GM23338 (cell line): ENCODE data around the gene GJA3. TPM values are rescaled to one million over a fixed set of nuclear protein-coding genes. Genes with fewer than 3 reads are reported as not detected.

ENCODE experiments used
- ATAC-seq: fragments of 200-7000 bp; cut with Tn5 transposase; 3 replicates; pipeline ENCODE4 v1.9.1; 2020
- DNase-seq: peaks from one replicate; pipeline ENCODE4 v3.0.0-alpha.2; 2015; ENCODE audit warnings: low spot score
- H2AFZ ChIP-seq: fragments of 200-600 bp; sonication (generic); 2 replicates; pipeline ENCODE4 v1.8.0; 2016; ENCODE audit warnings: antibody characterized with exemption, mild to moderate bottlenecking, moderate library complexity
- H3F3A ChIP-seq: fragments of 200-600 bp; sonication (generic); replicated peaks from 2 replicates; pipeline ENCODE4 v1.8.0; 2017; ENCODE audit warnings: antibody characterized with exemption, mixed run types, low read depth
- H3K27ac ChIP-seq: fragments of 200-600 bp; sonication (generic); 2 replicates; pipeline ENCODE4 v1.6.1; 2016; ENCODE audit warnings: low read depth
- H3K27me3 ChIP-seq: fragments of 200-600 bp; sonication (generic); 2 replicates; pipeline ENCODE4 v1.8.0; 2016; ENCODE audit warnings: mild to moderate bottlenecking, mixed run types, moderate library complexity; ENCODE audit not compliant: insufficient read depth
- H3K36me3 ChIP-seq: fragments of 200-600 bp; sonication (generic); 2 replicates; pipeline ENCODE4 v1.8.0; 2016; ENCODE audit warnings: mild to moderate bottlenecking; ENCODE audit not compliant: insufficient read depth
- H3K4me1 ChIP-seq: fragments of 200-600 bp; sonication (generic); 2 replicates; pipeline ENCODE4 v1.8.0; 2016; ENCODE audit warnings: mild to moderate bottlenecking, moderate library complexity; ENCODE audit not compliant: insufficient read depth
- H3K4me2 ChIP-seq: fragments of 200-600 bp; sonication (generic); 2 replicates; pipeline ENCODE4 v1.7.1; 2017; ENCODE audit warnings: mixed run types
- H3K4me3 ChIP-seq: fragments of 200-600 bp; sonication (generic); 2 replicates; pipeline ENCODE4 v1.6.1; 2016; ENCODE audit warnings: mixed run types
- H3K79me2 ChIP-seq: fragments of 200-600 bp; sonication (generic); replicated peaks from 2 replicates; pipeline ENCODE4 v1.8.0; 2017; ENCODE audit warnings: mild to moderate bottlenecking; ENCODE audit not compliant: insufficient read depth
- H3K9me2 ChIP-seq: fragments of 200-600 bp; sonication (generic); 2 replicates; pipeline ENCODE4 v1.8.0; 2017; ENCODE audit not compliant: insufficient read depth
- H4K20me1 ChIP-seq: fragments of 200-600 bp; sonication (generic); replicated peaks from 2 replicates; pipeline ENCODE4 v1.8.0; 2017; ENCODE audit warnings: mild to moderate bottlenecking; ENCODE audit not compliant: insufficient read depth
- H3K27ac Mint-ChIP-seq: 2 replicates; pipeline ENCODE4 v1.8.0; 2020; ENCODE audit warnings: inconsistent platforms, mild to moderate bottlenecking, moderate library complexity, mixed read lengths
- H3K27me3 Mint-ChIP-seq: 3 replicates; pipeline ENCODE4 v1.8.0; 2022; ENCODE audit warnings: low read depth, mild to moderate bottlenecking, moderate library complexity, mixed read lengths, inconsistent platforms; ENCODE audit not compliant: insufficient read depth, poor library complexity
- H3K36me3 Mint-ChIP-seq: 3 replicates; pipeline ENCODE4 v1.8.0; 2021; ENCODE audit warnings: low read depth, mild to moderate bottlenecking, inconsistent platforms, moderate library complexity, mixed read lengths
- H3K4me1 Mint-ChIP-seq: 3 replicates; pipeline ENCODE4 v1.8.0; 2020; ENCODE audit warnings: mild to moderate bottlenecking, inconsistent platforms, mixed read lengths
- H3K4me3 Mint-ChIP-seq: 3 replicates; pipeline ENCODE4 v1.8.0; 2021; ENCODE audit warnings: moderate library complexity, mild to moderate bottlenecking, inconsistent platforms, mixed read lengths
- H3K9me3 Mint-ChIP-seq: 3 replicates; pipeline ENCODE4 v1.8.0; 2020; ENCODE audit warnings: moderate library complexity, mild to moderate bottlenecking, inconsistent platforms, mixed read lengths
- CREB1 ChIP-seq: fragments of 250-450 bp; sonication (Bioruptor Pico); IDR thresholded peaks from 2 replicates; pipeline ENCODE4 v1.5.0; 2020; ENCODE audit warnings: low read depth, mild to moderate bottlenecking, moderate library complexity
- ETS1 ChIP-seq: IDR thresholded peaks from 2 replicates; pipeline ENCODE4 v1.6.1; 2016; ENCODE audit warnings: antibody characterized with exemption
- EZH2 ChIP-seq: fragments of 200-600 bp; sonication (generic); IDR thresholded peaks from one replicate; pipeline ENCODE4 v1.8.0; 2017; ENCODE audit warnings: antibody characterized with exemption, mild to moderate bottlenecking, low read depth; ENCODE audit not compliant: unreplicated experiment
- JUNB ChIP-seq: IDR thresholded peaks from one replicate; pipeline ENCODE4 v1.6.1; 2016; ENCODE audit warnings: antibody characterized with exemption; ENCODE audit not compliant: unreplicated experiment
- NANOG ChIP-seq: IDR thresholded peaks from 2 replicates; pipeline ENCODE4 v1.6.1; 2016; ENCODE audit warnings: antibody characterized with exemption, borderline replicate concordance
- STAT1 ChIP-seq: IDR thresholded peaks from one replicate; pipeline ENCODE4 v1.6.1; 2016; ENCODE audit warnings: antibody characterized with exemption; ENCODE audit not compliant: unreplicated experiment
- ZNF462 ChIP-seq: fragments of 250-450 bp; sonication (Bioruptor Pico); IDR thresholded peaks from 2 replicates; pipeline ENCODE4 v1.5.0; 2020; ENCODE audit warnings: mild to moderate bottlenecking, moderate library complexity
- polyA plus RNA-seq: library from polyadenylated mRNA; unstranded; fragments of >200 nt; fragmentation: Nextera tagmentation; extraction: Ambion mirVana; gene quantifications from 2 replicates; pipeline ENCODE4 v1.2.1, GENCODE V29; 2016
- total RNA-seq: library from RNA; depleted of rRNA; stranded (reverse); fragments of >200 nt; shearing (Covaris generic); gene quantifications from 2 replicates; pipeline ENCODE4 v1.2.3, GENCODE V29; 2014

The GJA3 gene
- total and polyA plus RNA-seq, 2 experiments from 2014 or later: 0.17 to 0.23 TPM

DNA sequence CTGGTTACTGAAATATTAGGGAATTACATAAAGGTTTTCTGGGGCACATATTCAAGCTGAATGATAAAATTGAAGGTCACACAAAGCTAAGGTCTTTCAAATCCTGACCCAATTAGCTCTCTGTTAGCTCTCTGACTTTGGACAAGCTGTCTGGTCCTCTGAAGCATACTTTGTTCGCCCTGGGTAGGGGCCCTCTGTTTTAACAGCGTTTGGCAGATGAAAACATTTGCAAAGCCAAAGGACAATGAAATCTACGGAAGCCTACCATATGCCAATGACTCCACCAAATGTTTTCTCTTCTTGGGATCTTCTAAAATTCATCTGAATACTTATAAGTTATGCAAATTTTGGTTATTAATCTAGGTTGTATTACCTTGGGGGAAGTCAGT is 14.5 kb upstream of the GJA3 start (continued):
- TF ChIP-seq ZNF462 (CRISPR knock-in tag): no peak
- no peak for TF ChIP-seq NANOG
- TF ChIP-seq STAT1: no peak
- no peak for TF ChIP-seq JUNB
- TF ChIP-seq EZH2: no peak
- no peak for TF ChIP-seq CREB1 (CRISPR knock-in tag)

DNA sequence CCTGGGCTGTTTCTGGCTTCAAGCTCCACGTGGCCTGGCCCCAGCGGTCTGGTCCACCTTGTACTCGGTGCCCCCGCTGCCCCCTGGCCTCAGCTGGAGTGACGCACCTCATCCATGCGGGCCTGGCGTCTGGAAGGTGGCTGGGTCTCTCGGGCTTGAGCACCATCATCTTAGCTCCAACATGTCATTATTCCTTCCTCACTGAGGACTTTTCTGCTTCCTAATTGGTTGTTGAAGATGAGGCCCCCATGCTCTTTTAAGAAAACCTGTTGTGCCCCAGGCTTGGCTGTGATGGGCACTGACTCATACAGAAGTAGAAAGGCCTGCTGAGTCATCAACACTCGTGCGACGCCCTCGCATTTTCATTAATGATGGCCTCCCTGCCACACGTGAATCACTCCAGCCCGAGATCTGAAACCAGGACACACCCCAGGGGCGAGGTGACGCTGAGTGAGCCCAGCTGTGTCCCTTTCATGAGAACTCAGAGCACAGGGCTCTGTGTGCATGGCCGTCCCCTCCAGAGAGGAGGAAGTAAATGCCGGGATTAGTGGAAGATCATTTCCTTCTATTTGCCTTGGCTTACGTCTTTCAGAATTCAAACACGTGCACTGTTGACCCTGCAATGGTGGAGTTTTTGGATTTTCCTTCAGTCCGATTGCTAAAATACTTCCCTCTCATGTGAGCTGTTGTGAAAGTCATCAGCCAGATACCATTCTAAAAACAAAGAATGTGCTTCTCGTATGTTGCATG is 14.0 kb upstream of the GJA3 start:
- ATAC-seq (peak; percentile 16; the same call in 1 of the 3 replicates), DNase-seq (no peak)
- Histone ChIP-seq H3K27me3 (peaks cover 37% of the 10 kb centered on the region), H3K4me1 (no peaks in the 10 kb centered on the region), H3K79me2 (no peaks in the 10 kb centered on the region), H3K4me3 (no peak overlapping the region), H3K27ac (no peak overlapping the region), H3K4me2 (no peak overlapping the region), H3K36me3 (no peaks in the 10 kb centered on the region), H3F3A (no peaks in the 10 kb centered on the region), H4K20me1 (no peaks in the 10 kb centered on the region), H3K9me2 (no peaks in the 10 kb centered on the region), H2AFZ (peak overlapping the region; percentile 76; the same call in 1 of the 2 replicates)
- Mint-ChIP-seq H3K27me3 (peaks cover 16% of the 10 kb centered on the region), H3K4me3 (no peak overlapping the region), H3K36me3 (no peaks in the 10 kb centered on the region), H3K9me3 (no peaks in the 10 kb centered on the region; the same call in 2 of the 3 replicates), H3K4me1 (peaks cover 8% of the 10 kb centered on the region), H3K27ac (peak overlapping the region; percentile 79)
- TF ChIP-seq ETS1 (no peak), ZNF462 (CRISPR knock-in tag) (no peak), EZH2 (no peak)
